ENCODE measurements around the gene RNF40.

- TF ChIP-seq EZH2 (IDR thresholded peaks at IDR 0.05; ENCODE audit: borderline replicate concordance, insufficient read depth, low read length, poor library complexity, severe bottlenecking) (no peak), MXI1 (conservative IDR thresholded peaks at IDR 0.05; ENCODE audit: poor library complexity, severe bottlenecking) (no peak), CTCF (IDR thresholded peaks at IDR 0.05; ENCODE audit: poor library complexity, severe bottlenecking) (no peak), TAF1 (IDR thresholded peaks at IDR 0.05; ENCODE audit: low read depth) (no peak), POLR2AphosphoS5 (IDR thresholded peaks at IDR 0.05) (no peak), REST (IDR thresholded peaks at IDR 0.05; ENCODE audit: borderline replicate concordance) (no peak)
Observed at GRCh38 chr16:30743716-30744115, 18.4 kb upstream of the RNF40 start.
